ENCODE data around the gene C1orf35. TPM values are rescaled to one million over a fixed set of nuclear protein-coding genes. Genes with fewer than 3 reads are reported as not detected.
A peak's percentile ranks its signal among the peaks of the same experiment; 100 is the strongest.

Gene C1orf35
- total and polyA plus RNA-seq, 12 donors = 5.0 to 42.0 (median 15.7) TPM

GRCh38 chr1:228089519-228090380 lies 13.4 kb downstream of the C1orf35 start:
- Histone ChIP-seq H3K4me1 (replicated peaks in 1 of 2) (peaks cover 66 to 83% of the 10 kb centered on the region in 2 donors), H3K9me3 (replicated peaks in 1 of 3) (peaks cover 0 to 6% (median 0%) of the 10 kb centered on the region in 3 donors), H3K36me3 (replicated peaks in 1 of 2) (peaks cover 0 to 14% of the 10 kb centered on the region in 2 donors), H3K4me3 (no peak overlapping the region), H3K27ac (peak overlapping the region in 4 of 5 donors; percentile 31 to 64 (median 62)), H3K27me3 (no peaks in the 10 kb centered on the region)
- peak in 5 of 7 donors; percentile 23 to 55 (median 25) for DNase-seq
- 62 to 64% (median 63%) methylated on average over 10 to 12 of the region's 12 CpGs for WGBS, 4 donors
- intact Hi-C loops (cut with DNase I) = loop anchor here in 1 of 2 donors (10.0 kb wide), 1 partner anchor 355 kb away; the partner anchor contains the start of genes JMJD4 and SNAP47
- no peak for TF ChIP-seq CTCF (IDR thresholded peaks at IDR 0.05)
- TF ChIP-seq POLR2A (IDR thresholded peaks at IDR 0.05) = no peak

- peaks cover 0 to 14% of the 10 kb centered on the region in 2 donors for H3K36me3 ChIP-seq (replicated peaks in 1 of 2)
- no peaks in the 10 kb centered on the region for H3K9me3 ChIP-seq (replicated peaks in 1 of 3)
- 68 to 75% (median 70%) methylated on average over 19 to 21 of the region's 21 CpGs for whole genome bisulfite sequencing, 4 donors
- H3K27me3 ChIP-seq = no peaks in the 10 kb centered on the region
- H3K27ac ChIP-seq = peak overlapping the region in 3 of 5 donors; percentile 61 to 88 (median 62)
- intact Hi-C loops (cut with DNase I) = loop anchor here in 1 of 2 donors (10.0 kb wide), 1 partner anchor 354 kb away; the partner anchor contains the start of genes JMJD4 and SNAP47
- DNase-seq = peak in 5 of 7 donors; percentile 13 to 54 (median 33)
- TF ChIP-seq POLR2A (IDR thresholded peaks at IDR 0.05) (no peak), CTCF (IDR thresholded peaks at IDR 0.05) (no peak)
- H3K4me3 ChIP-seq = no peak overlapping the region
- H3K4me1 ChIP-seq (replicated peaks in 1 of 2) = peaks cover 73 to 92% of the 10 kb centered on the region in 2 donors
These were observed 14.3 kb downstream of the C1orf35 start for GRCh38 chr1:228088586-228089498.

GRCh38 chr1:228087771-228088251 lies 15.3 kb downstream of the C1orf35 start:
- Histone ChIP-seq H3K27ac (peak overlapping the region in 4 of 5 donors; percentile 41 to 88 (median 62)), H3K4me3 (peak overlapping the region in 1 of 4 donors; percentile 32), H3K27me3 (no peaks in the 10 kb centered on the region), H3K9me3 (replicated peaks in 1 of 3) (no peaks in the 10 kb centered on the region), H3K36me3 (replicated peaks in 1 of 2) (peaks cover 0 to 9% of the 10 kb centered on the region in 2 donors), H3K4me1 (replicated peaks in 1 of 2) (peaks cover 73 to 90% of the 10 kb centered on the region in 2 donors)
- no peak for TF ChIP-seq CTCF (IDR thresholded peaks at IDR 0.05)
- peak in 1 of 2 donors; percentile 11 for TF ChIP-seq POLR2A (IDR thresholded peaks at IDR 0.05)
- intact Hi-C loops (cut with DNase I) = loop anchor here in 1 of 2 donors (10.0 kb wide), 1 partner anchor 353 kb away; the partner anchor contains the start of genes JMJD4 and SNAP47
- DNase-seq = peak in 4 of 7 donors; percentile 68 to 75 (median 70)
- 24 to 40% (median 32%) methylated on average over 5 to 7 of the region's 7 CpGs for WGBS, 4 donors

All from adrenal gland (tissue), 12 donors.